ENCODE data around the gene PROX2. TPM values are rescaled to one million over a fixed set of nuclear protein-coding genes. Genes with fewer than 3 reads are reported as not detected.

The PROX2 gene
- total RNA-seq, 1 donor from 2014 or later = not detected

GRCh38 chr14:74911221-74911620, 35.3 kb upstream of the PROX2 start:
- intact Hi-C loops (cut with DNase I) = loop anchor here (10.0 kb wide), 1 partner anchor 174 kb away; no protein-coding TSS in a partner anchor
- DNase-seq (ENCODE audit: low spot score) (no peak), ATAC-seq (no peak)

GRCh38 chr14:74910556-74910955, 34.6 kb upstream of the PROX2 start:
- DNase-seq (ENCODE audit: low spot score) (no peak), ATAC-seq (no peak)
- intact Hi-C loops (cut with DNase I) = loop anchor here (10.0 kb wide), 1 partner anchor 174 kb away; no protein-coding TSS in a partner anchor

GRCh38 chr14:74909911-74910310, 34.0 kb upstream of the PROX2 start:
- DNase-seq (ENCODE audit: low spot score) = no peak
- no peak for ATAC-seq
- intact Hi-C loops (cut with DNase I) = loop anchor here (5.0 to 10.0 kb wide), 2 partner anchors 48 to 175 kb away; no protein-coding TSS in a partner anchor

GRCh38 chr14:74909501-74909900, 33.6 kb upstream of the PROX2 start:
- DNase-seq (ENCODE audit: low spot score) (no peak), ATAC-seq (no peak)
- intact Hi-C loops (cut with DNase I) = loop anchor here (5.0 kb wide), 1 partner anchor 47 kb away; no protein-coding TSS in a partner anchor

- ATAC-seq (no peak), DNase-seq (ENCODE audit: low spot score) (no peak)
- intact Hi-C loops (cut with DNase I) = loop anchor here (5.0 kb wide), 1 partner anchor 47 kb away; no protein-coding TSS in a partner anchor
Observed at GRCh38 chr14:74908861-74909341, 33.0 kb upstream of the PROX2 start.

- ATAC-seq (no peak), DNase-seq (ENCODE audit: low spot score) (no peak)
- intact Hi-C loops (cut with DNase I) = loop anchor here (5.0 kb wide), 1 partner anchor 45 kb away; no protein-coding TSS in a partner anchor
Observed at GRCh38 chr14:74907744-74908143, 31.8 kb upstream of the PROX2 start.

- DNase-seq (ENCODE audit: low spot score) (no peak), ATAC-seq (no peak)
- intact Hi-C loops (cut with DNase I) = loop anchor here (5.0 kb wide), 1 partner anchor 45 kb away; no protein-coding TSS in a partner anchor
Observed at GRCh38 chr14:74906925-74907521, 31.1 kb upstream of the PROX2 start.

- DNase-seq (ENCODE audit: low spot score) = peak; percentile 91
- ATAC-seq = peak; percentile 72
- intact Hi-C loops (cut with DNase I) = loop anchor here (5.0 kb wide), 1 partner anchor 43 kb away; no protein-coding TSS in a partner anchor
Observed at GRCh38 chr14:74905595-74906142, 29.7 kb upstream of the PROX2 start.

GRCh38 chr14:74904635-74905503, 28.9 kb upstream of the PROX2 start:
- no peak for DNase-seq (ENCODE audit: low spot score)
- intact Hi-C loops (cut with DNase I) = loop anchor here (5.0 kb wide), 1 partner anchor 43 kb away; no protein-coding TSS in a partner anchor
- peak; percentile 16 for ATAC-seq

- ATAC-seq = no peak
- intact Hi-C loops (cut with DNase I) = no loop called here
- DNase-seq (ENCODE audit: low spot score) = no peak
Observed at GRCh38 chr14:74902941-74903705, 27.2 kb upstream of the PROX2 start.

GRCh38 chr14:74898694-74899093, 22.7 kb upstream of the PROX2 start:
- intact Hi-C loops (cut with DNase I) = no loop called here
- no peak for DNase-seq (ENCODE audit: low spot score)
- ATAC-seq = no peak

GRCh38 chr14:74898083-74898482, 22.1 kb upstream of the PROX2 start:
- intact Hi-C loops (cut with DNase I) = no loop called here
- DNase-seq (ENCODE audit: low spot score) = no peak
- no peak for ATAC-seq

GRCh38 chr14:74897642-74898041, 21.7 kb upstream of the PROX2 start:
- intact Hi-C loops (cut with DNase I) = no loop called here
- no peak for ATAC-seq
- DNase-seq (ENCODE audit: low spot score) = no peak

GRCh38 chr14:74896400-74896799, 20.5 kb upstream of the PROX2 start:
- no peak for ATAC-seq
- intact Hi-C loops (cut with DNase I) = no loop called here

GRCh38 chr14:74893614-74894091, 17.7 kb upstream of the PROX2 start:
- intact Hi-C loops (cut with DNase I) = no loop called here
- ATAC-seq (no peak), DNase-seq (ENCODE audit: low spot score) (no peak)

More at GRCh38 chr14:74896400-74896799, 20.5 kb upstream of the PROX2 start:
- DNase-seq (ENCODE audit: low spot score) = no peak

- intact Hi-C loops (cut with DNase I) = no loop called here
- ATAC-seq (no peak), DNase-seq (ENCODE audit: low spot score) (no peak)
Observed at GRCh38 chr14:74892745-74893144, 16.8 kb upstream of the PROX2 start.

GRCh38 chr14:74891870-74892269, 15.9 kb upstream of the PROX2 start:
- no peak for ATAC-seq
- intact Hi-C loops (cut with DNase I) = no loop called here
- no peak for DNase-seq (ENCODE audit: low spot score)

- intact Hi-C loops (cut with DNase I) = no loop called here
- no peak for DNase-seq (ENCODE audit: low spot score)
- no peak for ATAC-seq
Observed at GRCh38 chr14:74890262-74890661, 14.3 kb upstream of the PROX2 start.

Data from sciatic nerve (tissue), 2 donors.